ENCODE data around the gene DYNLT3. TPM values are rescaled to one million over a fixed set of nuclear protein-coding genes. Genes with fewer than 3 reads are reported as not detected.

The DYNLT3 gene
- total RNA-seq = 39.4 TPM

GRCh38 chrX:37846934-37847732 lies at the start of gene DYNLT3:
Gene DYNLT3 (minus strand): TSS chrX:37847571. CDS start chrX:37847510, 61 bp downstream.

Other genes with a start within 250 kb of the DYNLT3 start
- 5.8 TPM for gene XK, start 161.8 kb downstream of the DYNLT3 start, total RNA-seq
- 12.6 TPM for gene CYBB, start 67.5 kb downstream of the DYNLT3 start, total RNA-seq
- 4.1 TPM for gene SYTL5, start 159.0 kb upstream of the DYNLT3 start, total RNA-seq